Ovary (tissue), 9 donors: Measurements from ENCODE around the gene PEAK1. TPM values are rescaled to one million over a fixed set of nuclear protein-coding genes. Genes with fewer than 3 reads are reported as not detected.
A peak's percentile ranks its signal among the peaks of the same experiment; 100 is the strongest.

ENCODE experiments used
- DNase-seq, 5 donors: peaks; one replicate each; pipeline ENCODE4 v3.0.0-alpha.2; 2019 to 2020
- H3K27ac ChIP-seq, 2 donors: fragments of 200-600 bp; one replicate each; pipeline versions ENCODE4 v1.5.1 to v1.8.0; 2019 to 2022
- H3K27me3 ChIP-seq: fragments of 200-600 bp; one replicate; pipeline ENCODE4 v1.8.0; 2022
- H3K36me3 ChIP-seq: fragments of 200-600 bp; sonication (generic); one replicate; pipeline ENCODE4 v1.5.1; 2019
- H3K4me1 ChIP-seq: one replicate; pipeline ENCODE4 v1.8.1; 2013; ENCODE audit warnings: mild to moderate bottlenecking, moderate library complexity; ENCODE audit not compliant: insufficient read depth
- H3K4me3 ChIP-seq: fragments of 200-600 bp; sonication (generic); one replicate; pipeline ENCODE4 v1.5.1; 2017
- H3K9me3 ChIP-seq, 2 donors: fragments of 200-600 bp in 1 of 2; sonication (generic) in 1 of 2; one replicate each; pipeline versions ENCODE4 v1.5.1 to v1.8.1; 2013 to 2019; ENCODE audit warnings: mild to moderate bottlenecking in 1 of 2, moderate library complexity in 1 of 2
- EP300 ChIP-seq: sonication (generic); formaldehyde crosslinking; IDR thresholded peaks from one replicate; pipeline ENCODE4 v1.6.1; 2017; ENCODE audit warnings: antibody characterized with exemption
- POLR2A ChIP-seq: fragments of 450-650 bp; IDR thresholded peaks from one replicate; pipeline ENCODE4 v1.6.1; 2017; ENCODE audit warnings: antibody characterized with exemption, mild to moderate bottlenecking, moderate library complexity
- WGBS, 3 donors: extraction: QIAGEN DNeasy Blood & Tissue Kit in 1 of 3; methylation state at CpG; one replicate each; pipeline versions ENCODE4 v1.1.5 to v1.1.7; 2013 to 2017; 5-methylcytosine and 5-hydroxymethylcytosine counted together
- intact Hi-C, 4 donors: fragments of 100-400 bp; cut with DNase I; formaldehyde crosslinking; loops; one replicate each; pipeline versions ENCODE4 v1.11.0 to v1.15.1; 2022 to 2023
- polyA plus RNA-seq, 2 donors: library from polyadenylated mRNA; stranded (reverse); fragments of 200-250 nt in 1 of 2; fragments of 350-450 nt in 1 of 2; fragmentation: Illumina TruSeq in 1 of 2; extraction: RNeasy Lipid Tissue Mini Kit (QIAGEN cat#74804) in 1 of 2; gene quantifications; one replicate each; pipeline ENCODE4 v1.2.3, GENCODE V29; 2013 to 2014
- total RNA-seq, 7 donors: library from RNA; depleted of rRNA in 2 of 7; stranded (reverse); fragments of >200 nt in 2 of 7; fragmentation: NEBNext Ultra II Directional in 3 of 7; extraction: Animal tissue kit (Norgen Biotek cat#: 25700) in 3 of 7; gene quantifications; one replicate each; pipeline versions ENCODE4 v1.1.0 to v1.2.4, GENCODE V29; 2016 to 2023
- TF ChIP-seq, protein P1 (sequence below), 3 donors: fragments of 450-650 bp in 2 of 3; fragments of 200-600 bp in 1 of 3; IDR thresholded peaks; one replicate each; pipeline versions ENCODE4 v1.5.1 to v1.8.0; 2016 to 2022; ENCODE audit warnings: antibody characterized with exemption in 3 of 3, mild to moderate bottlenecking in 1 of 3
- donor health status: DM: no; HTN: no; CAD: no; lungs with moderate emphysema.
- donor health status: DM: no; HTN: no; CAD: no.
- donor health status: Bipolar disorder and iron deficiency.
- donor health status: DM: yes; HTN: yes; CAD: no.
- donor health status: DM: no; HTN: no; CAD: no.
- donor health status: DM: yes; HTN: yes; CAD: no.

The PEAK1 gene
- total and polyA plus RNA-seq, 9 donors: 6.6 to 48.4 (median 41.4) TPM

DNA sequence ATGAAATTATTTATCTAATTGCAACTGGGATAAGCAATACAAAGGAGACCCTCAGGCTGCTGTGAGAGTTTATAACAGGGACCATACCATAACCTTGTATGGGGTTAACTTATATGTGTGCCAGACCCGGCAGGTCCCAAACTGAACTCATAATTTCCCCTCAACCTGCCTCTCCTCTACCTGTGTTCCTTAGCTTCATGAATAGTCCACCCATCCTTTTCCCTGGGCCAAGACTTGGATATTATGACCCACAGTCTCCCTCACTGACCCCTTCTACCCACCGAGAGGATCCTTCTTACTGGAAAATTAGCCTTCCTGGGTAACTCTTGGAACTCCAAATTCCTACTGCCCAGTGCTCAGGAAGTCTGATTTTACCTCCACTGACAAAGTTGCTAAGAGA is 345.6 kb downstream of the PEAK1 start:
- intact Hi-C loops: no loop called here
- WGBS, 3 donors: 48 to 60% (median 54%) methylated on average over 2 of the region's 2 CpGs

DNA sequence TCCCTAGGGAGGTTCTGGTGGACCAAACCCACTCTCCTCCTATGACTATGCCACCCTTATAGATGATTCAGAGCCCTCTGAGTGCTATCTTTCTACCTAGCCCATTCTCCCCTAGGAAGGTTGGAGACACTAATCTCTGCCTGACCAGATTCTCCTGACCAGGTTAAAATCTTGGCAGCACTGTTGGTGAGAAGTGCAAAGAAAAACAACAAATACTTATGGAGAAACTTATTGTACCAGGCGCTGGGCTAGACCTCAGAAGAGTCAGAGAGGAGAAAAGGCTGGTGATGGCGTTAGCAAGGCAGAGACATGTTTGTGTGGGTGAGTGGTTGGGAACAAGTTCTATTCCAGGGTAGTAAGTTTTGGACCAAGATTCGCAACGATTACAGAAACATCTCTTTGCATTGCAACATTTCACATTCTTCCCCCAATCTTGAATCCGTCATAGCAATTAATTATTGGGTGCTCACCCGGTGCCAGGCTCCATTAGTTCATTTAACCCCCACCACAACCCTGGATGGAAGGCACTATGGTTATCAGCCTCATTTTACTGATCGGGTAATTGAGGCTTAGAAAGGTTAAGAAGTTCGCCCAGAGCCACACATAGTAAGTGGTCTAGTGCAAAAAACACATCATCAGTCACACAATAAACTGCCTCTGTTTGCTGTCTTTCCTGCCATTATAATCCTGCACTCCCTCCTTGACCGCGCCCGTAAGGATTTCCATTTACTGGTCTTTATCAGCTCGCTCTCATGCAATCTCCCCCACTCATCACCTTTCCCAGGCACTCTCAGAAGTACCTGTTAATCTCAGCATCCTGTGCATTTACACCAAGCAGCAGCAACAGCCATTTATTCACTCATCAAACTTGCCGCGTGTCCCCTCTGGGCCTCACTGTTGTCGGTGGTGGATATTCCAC is 348.3 kb downstream of the PEAK1 start:
- Histone ChIP-seq H3K4me3 (no peak overlapping the region), H3K4me1 (peaks cover 7% of the 10 kb centered on the region)
- 79 to 86% (median 85%) methylated on average over 15 of the region's 15 CpGs for WGBS, 3 donors

More for the DNA sequence above, 345.6 kb downstream of the PEAK1 start:
- Histone ChIP-seq H3K4me1 (peaks cover 3% of the 10 kb centered on the region), H3K4me3 (no peak overlapping the region), H3K27me3 (no peaks in the 10 kb centered on the region), H3K27ac (no peak overlapping the region), H3K36me3 (no peaks in the 10 kb centered on the region), H3K9me3 (no peaks in the 10 kb centered on the region)
- DNase-seq: no peak
- TF ChIP-seq EP300 (no peak), POLR2A (no peak)
- TF ChIP-seq, protein P1, sequence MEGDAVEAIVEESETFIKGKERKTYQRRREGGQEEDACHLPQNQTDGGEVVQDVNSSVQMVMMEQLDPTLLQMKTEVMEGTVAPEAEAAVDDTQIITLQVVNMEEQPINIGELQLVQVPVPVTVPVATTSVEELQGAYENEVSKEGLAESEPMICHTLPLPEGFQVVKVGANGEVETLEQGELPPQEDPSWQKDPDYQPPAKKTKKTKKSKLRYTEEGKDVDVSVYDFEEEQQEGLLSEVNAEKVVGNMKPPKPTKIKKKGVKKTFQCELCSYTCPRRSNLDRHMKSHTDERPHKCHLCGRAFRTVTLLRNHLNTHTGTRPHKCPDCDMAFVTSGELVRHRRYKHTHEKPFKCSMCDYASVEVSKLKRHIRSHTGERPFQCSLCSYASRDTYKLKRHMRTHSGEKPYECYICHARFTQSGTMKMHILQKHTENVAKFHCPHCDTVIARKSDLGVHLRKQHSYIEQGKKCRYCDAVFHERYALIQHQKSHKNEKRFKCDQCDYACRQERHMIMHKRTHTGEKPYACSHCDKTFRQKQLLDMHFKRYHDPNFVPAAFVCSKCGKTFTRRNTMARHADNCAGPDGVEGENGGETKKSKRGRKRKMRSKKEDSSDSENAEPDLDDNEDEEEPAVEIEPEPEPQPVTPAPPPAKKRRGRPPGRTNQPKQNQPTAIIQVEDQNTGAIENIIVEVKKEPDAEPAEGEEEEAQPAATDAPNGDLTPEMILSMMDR (IDR thresholded peaks at IDR 0.05): no peak

DNA sequence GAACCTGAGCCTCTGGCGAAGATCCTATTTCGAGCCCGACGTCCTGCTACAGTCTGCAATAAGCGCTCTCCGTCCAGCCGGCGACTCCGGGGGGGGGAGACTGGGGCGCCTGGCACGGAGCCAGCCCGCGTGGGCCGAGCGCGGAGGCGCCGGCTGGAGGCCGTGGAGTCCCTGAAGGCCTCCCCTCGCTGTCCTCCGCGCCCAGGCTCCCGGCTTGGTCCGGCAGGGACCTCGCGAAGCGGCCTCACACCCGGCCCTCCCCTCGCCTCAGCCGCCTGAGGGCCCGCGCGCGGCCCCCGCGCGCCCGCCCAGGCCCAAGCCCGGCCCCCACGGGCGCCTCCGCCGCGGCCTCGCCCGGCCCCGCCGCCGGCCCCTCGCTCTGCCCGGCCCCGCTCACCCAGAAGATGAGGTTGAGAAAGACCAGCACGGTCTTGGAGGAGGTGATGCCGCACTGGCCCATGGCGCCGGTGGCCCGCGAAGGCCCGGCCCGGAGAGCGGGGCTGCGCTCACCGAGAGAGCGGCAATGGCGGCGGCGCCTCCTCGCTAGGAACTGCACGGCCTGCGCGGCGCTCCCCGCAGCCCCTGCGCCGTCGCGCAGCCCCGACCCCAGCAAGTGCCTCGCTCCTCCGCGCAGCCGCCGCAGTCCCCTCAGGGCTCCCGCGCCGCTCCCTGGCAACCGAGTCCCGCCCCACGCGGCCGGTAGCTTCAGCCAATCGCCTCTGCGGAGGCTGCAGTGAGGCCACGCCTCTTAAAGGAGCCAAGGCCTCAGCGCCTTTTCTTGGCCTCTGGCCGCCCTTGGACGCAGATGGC is 349.2 kb downstream of the PEAK1 start, which contains the start of gene TSPAN3:
Gene TSPAN3, minus strand, starts transcription at position 615 of the 810 bp plus-strand sequence. Its CDS starts 155 bp downstream, at position 460.
- Histone ChIP-seq H3K27ac (peak within 1 kb of the TSS; percentile 63 to 90), H3K36me3 (no peaks in the 10 kb centered on the region), H3K27me3 (no peaks in the 10 kb centered on the region), H3K9me3 (no peaks in the 10 kb centered on the region), H3K4me1 (peaks cover 7% of the 10 kb centered on the region), H3K4me3 (peak within 1 kb of the TSS; percentile 86)
- WGBS, 3 donors: 0 to 1% (median 0%) methylated on average over 52 to 97 of the region's 97 CpGs
- peak; percentile 92 to 96 (median 95) for DNase-seq
- TF ChIP-seq EP300 (no peak), POLR2A (peak; percentile 84)
- TF ChIP-seq, protein P1 (IDR thresholded peaks at IDR 0.05): no peak
- intact Hi-C loops: no loop called here

More for the DNA sequence above, 348.3 kb downstream of the PEAK1 start:
- no peak for DNase-seq
- Histone ChIP-seq H3K27ac (peak overlapping the region in 1 of 2 donors; percentile 90), H3K9me3 (no peaks in the 10 kb centered on the region), H3K36me3 (no peaks in the 10 kb centered on the region), H3K27me3 (no peaks in the 10 kb centered on the region)
- TF ChIP-seq EP300 (no peak), POLR2A (no peak)
- TF ChIP-seq, protein P1 (IDR thresholded peaks at IDR 0.05): no peak
- intact Hi-C loops: no loop called here

DNA sequence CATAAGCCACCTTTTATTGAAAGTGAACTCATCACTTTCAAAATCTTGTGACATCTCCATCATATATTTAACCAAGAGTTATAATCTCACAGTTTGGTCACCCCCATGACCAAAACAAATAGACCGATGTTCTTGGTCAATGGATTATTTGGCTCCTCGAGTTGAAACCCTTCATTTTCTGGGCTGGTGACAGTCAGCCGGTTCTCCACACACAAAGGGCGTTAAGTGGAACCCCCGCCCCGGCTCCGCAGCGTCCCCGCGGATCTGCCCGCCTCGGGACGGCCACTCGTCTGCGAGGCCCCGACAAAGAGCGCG is 349.8 kb downstream of the PEAK1 start:
- intact Hi-C loops: no loop called here
- 0% methylated on average over 18 of the region's 18 CpGs for WGBS, 3 donors

More for the DNA sequence above, 349.8 kb downstream of the PEAK1 start:
- Histone ChIP-seq H3K4me1 (peaks cover 7% of the 10 kb centered on the region), H3K36me3 (no peaks in the 10 kb centered on the region), H3K27me3 (no peaks in the 10 kb centered on the region), H3K9me3 (no peaks in the 10 kb centered on the region), H3K27ac (peak overlapping the region; percentile 63 to 90), H3K4me3 (peak overlapping the region; percentile 86)
- TF ChIP-seq EP300 (no peak), POLR2A (no peak)
- TF ChIP-seq, protein P1 (IDR thresholded peaks at IDR 0.05): no peak
- no peak for DNase-seq
